ENCODE measurements around the gene ATP2C2.

ATP2C2 gene

DNA sequence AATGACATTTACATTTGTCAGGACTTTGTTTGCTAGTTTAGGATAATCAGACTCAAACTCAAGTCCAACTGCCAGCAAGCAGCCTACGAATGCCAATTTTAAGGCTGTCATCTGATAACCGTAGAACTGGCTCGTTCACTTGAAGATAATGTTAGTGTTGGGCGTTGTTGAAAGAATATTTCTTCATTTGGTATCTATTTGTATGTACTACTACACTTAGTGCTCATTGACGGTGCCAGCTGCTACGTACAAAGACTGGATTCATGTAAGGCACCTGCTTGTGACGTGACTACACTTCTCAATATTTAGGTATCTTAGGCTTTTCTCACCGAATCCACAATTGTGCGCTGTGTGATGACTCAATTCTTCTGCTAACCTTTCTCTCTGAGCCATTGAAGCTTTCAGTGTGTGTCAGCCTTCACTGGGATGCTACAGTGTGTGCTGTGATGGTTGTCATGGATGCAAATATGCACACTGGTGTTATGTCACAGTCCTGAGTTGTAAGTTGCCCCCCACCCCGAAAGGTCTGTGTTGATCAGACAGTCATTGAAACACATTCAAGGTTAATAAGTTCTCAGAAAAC lies 5.7 kb downstream of the ATP2C2 start:
- no peak overlapping the region for H3K4me3 ChIP-seq (ENCODE audit: low read length)
- TF ChIP-seq, protein P1, sequence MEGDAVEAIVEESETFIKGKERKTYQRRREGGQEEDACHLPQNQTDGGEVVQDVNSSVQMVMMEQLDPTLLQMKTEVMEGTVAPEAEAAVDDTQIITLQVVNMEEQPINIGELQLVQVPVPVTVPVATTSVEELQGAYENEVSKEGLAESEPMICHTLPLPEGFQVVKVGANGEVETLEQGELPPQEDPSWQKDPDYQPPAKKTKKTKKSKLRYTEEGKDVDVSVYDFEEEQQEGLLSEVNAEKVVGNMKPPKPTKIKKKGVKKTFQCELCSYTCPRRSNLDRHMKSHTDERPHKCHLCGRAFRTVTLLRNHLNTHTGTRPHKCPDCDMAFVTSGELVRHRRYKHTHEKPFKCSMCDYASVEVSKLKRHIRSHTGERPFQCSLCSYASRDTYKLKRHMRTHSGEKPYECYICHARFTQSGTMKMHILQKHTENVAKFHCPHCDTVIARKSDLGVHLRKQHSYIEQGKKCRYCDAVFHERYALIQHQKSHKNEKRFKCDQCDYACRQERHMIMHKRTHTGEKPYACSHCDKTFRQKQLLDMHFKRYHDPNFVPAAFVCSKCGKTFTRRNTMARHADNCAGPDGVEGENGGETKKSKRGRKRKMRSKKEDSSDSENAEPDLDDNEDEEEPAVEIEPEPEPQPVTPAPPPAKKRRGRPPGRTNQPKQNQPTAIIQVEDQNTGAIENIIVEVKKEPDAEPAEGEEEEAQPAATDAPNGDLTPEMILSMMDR (IDR thresholded peaks at IDR 0.05; ENCODE audit: low read depth, low read length, poor library complexity, severe bottlenecking), result no peak
- no peak for TF ChIP-seq EZH2phosphoT487 (IDR thresholded peaks at IDR 0.05; ENCODE audit: borderline replicate concordance, low read length)
- H3K4me2 ChIP-seq (ENCODE audit: low read length), result no peak overlapping the region
- H3K27ac ChIP-seq (ENCODE audit: low read depth, low read length), result no peak overlapping the region
- no peaks in the 10 kb centered on the region for H4K20me1 ChIP-seq (ENCODE audit: control insufficient read depth, insufficient read depth, low read depth, low read length)
- H3K4me1 ChIP-seq (ENCODE audit: control insufficient read depth, low read length), result no peaks in the 10 kb centered on the region
- H3K9me2 ChIP-seq (replicated peaks; ENCODE audit: control insufficient read depth, low read length), result no peaks in the 10 kb centered on the region
- no peaks in the 10 kb centered on the region for H3K79me2 ChIP-seq (ENCODE audit: control insufficient read depth, low read length)
- no peaks in the 10 kb centered on the region for H3K36me3 ChIP-seq (ENCODE audit: control insufficient read depth, low read length)
- H3F3A ChIP-seq (ENCODE audit: control insufficient read depth, insufficient read depth), result no peaks in the 10 kb centered on the region
- 0 out of 2 replicates have a peak, but pooled peaks cover 2% of the 10 kb centered on the region for H3K27me3 ChIP-seq (ENCODE audit: control insufficient read depth, low read length)
- H3K9me3 ChIP-seq (ENCODE audit: control insufficient read depth, insufficient read depth, low read length), result no peaks in the 10 kb centered on the region

DNA sequence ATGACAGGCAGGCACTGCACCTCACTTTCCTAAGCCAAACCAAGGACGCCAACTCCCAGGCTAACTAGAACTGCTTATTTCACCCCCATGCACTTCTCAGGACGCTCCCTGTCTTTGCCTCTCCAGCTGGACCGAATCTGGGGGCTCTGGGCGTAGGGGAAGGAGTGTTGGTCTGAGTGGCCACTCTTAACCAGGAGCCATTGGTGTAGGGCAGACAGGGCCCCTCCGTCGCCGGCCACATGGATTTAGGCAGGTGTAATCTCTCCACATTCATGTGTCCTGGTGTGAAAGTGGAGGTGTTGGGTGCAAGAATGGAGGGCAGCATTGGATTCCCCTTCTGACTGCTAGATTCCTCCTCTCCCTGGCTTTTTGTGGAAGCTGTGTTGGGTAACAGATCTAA lies 9.8 kb downstream of the ATP2C2 start:
- Histone ChIP-seq H3K9me2 (replicated peaks; ENCODE audit: control insufficient read depth, low read length) (no peaks in the 10 kb centered on the region), H3K27ac (ENCODE audit: low read depth, low read length) (no peak overlapping the region), H3K27me3 (ENCODE audit: control insufficient read depth, low read length) (0 out of 2 replicates have a peak, but pooled peaks cover 2% of the 10 kb centered on the region), H3K79me2 (ENCODE audit: control insufficient read depth, low read length) (no peaks in the 10 kb centered on the region), H3K4me3 (ENCODE audit: low read length) (no peak overlapping the region), H3F3A (ENCODE audit: control insufficient read depth, insufficient read depth) (no peaks in the 10 kb centered on the region), H3K4me2 (ENCODE audit: low read length) (no peak overlapping the region), H3K36me3 (ENCODE audit: control insufficient read depth, low read length) (no peaks in the 10 kb centered on the region), H4K20me1 (ENCODE audit: control insufficient read depth, insufficient read depth, low read depth, low read length) (no peaks in the 10 kb centered on the region), H3K4me1 (ENCODE audit: control insufficient read depth, low read length) (no peaks in the 10 kb centered on the region), H3K9me3 (ENCODE audit: control insufficient read depth, insufficient read depth, low read length) (no peaks in the 10 kb centered on the region)
- TF ChIP-seq, protein P1 (IDR thresholded peaks at IDR 0.05; ENCODE audit: low read depth, low read length, poor library complexity, severe bottlenecking), result no peak
- TF ChIP-seq EZH2phosphoT487 (IDR thresholded peaks at IDR 0.05; ENCODE audit: borderline replicate concordance, low read length), result no peak

DNA sequence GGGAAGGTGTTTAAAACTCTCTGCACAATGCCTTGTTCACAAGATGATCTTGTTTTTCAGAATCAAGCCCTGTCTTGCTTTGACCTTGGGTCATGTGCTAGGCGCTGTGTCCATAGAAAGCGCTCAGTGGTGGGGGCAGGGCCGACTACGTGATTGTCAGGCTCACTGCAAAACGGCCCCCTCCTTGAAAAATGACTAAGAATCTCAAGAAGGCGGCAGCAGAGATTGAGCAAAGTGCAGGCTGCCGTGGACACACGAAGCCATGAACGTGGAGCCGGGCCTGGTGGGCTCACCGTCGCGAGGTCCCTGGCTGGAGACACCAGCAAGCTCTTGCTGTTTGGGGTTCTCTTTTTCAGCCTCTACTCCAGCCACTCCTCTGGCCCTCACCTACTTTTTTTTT lies 10.2 kb downstream of the ATP2C2 start:
- no peaks in the 10 kb centered on the region for H3F3A ChIP-seq (ENCODE audit: control insufficient read depth, insufficient read depth)
- no peaks in the 10 kb centered on the region for H3K9me2 ChIP-seq (replicated peaks; ENCODE audit: control insufficient read depth, low read length)
- 0 out of 2 replicates have a peak, but pooled peaks cover 2% of the 10 kb centered on the region for H3K27me3 ChIP-seq (ENCODE audit: control insufficient read depth, low read length)
- no peak for TF ChIP-seq EZH2phosphoT487 (IDR thresholded peaks at IDR 0.05; ENCODE audit: borderline replicate concordance, low read length)
- TF ChIP-seq, protein P1 (IDR thresholded peaks at IDR 0.05; ENCODE audit: low read depth, low read length, poor library complexity, severe bottlenecking), result no peak
- H3K27ac ChIP-seq (ENCODE audit: low read depth, low read length), result no peak overlapping the region
- H3K4me3 ChIP-seq (ENCODE audit: low read length), result no peak overlapping the region
- H3K9me3 ChIP-seq (ENCODE audit: control insufficient read depth, insufficient read depth, low read length), result no peaks in the 10 kb centered on the region
- H3K36me3 ChIP-seq (ENCODE audit: control insufficient read depth, low read length), result no peaks in the 10 kb centered on the region
- no peak overlapping the region for H3K4me2 ChIP-seq (ENCODE audit: low read length)
- H3K4me1 ChIP-seq (ENCODE audit: control insufficient read depth, low read length), result no peaks in the 10 kb centered on the region
- no peaks in the 10 kb centered on the region for H3K79me2 ChIP-seq (ENCODE audit: control insufficient read depth, low read length)
- no peaks in the 10 kb centered on the region for H4K20me1 ChIP-seq (ENCODE audit: control insufficient read depth, insufficient read depth, low read depth, low read length)
